Measurements from ENCODE around the gene SEMA3D. TPM values are rescaled to one million over a fixed set of nuclear protein-coding genes. Genes with fewer than 3 reads are reported as not detected.

Gene SEMA3D
- total and polyA plus RNA-seq, 2 donors (not counting 3 experiments of a cell fraction or from before 2014, with no cell fraction given) = 9.9 to 10.3 TPM

- FAIRE-seq = peak; percentile 96
- dilution Hi-C loops (cut with MboI; ENCODE audit: extremely low pct_ligation_motif_present, low sequenced_read_pairs) = no loop called here
- Histone ChIP-seq H3K79me2 (ENCODE audit: control insufficient read depth, insufficient read depth, low read length) (no peaks in the 10 kb centered on the region), H3K4me1 (ENCODE audit: control insufficient read depth, extremely low read depth, insufficient read depth, low read length) (no peaks in the 10 kb centered on the region), H3K9ac (replicated peaks; ENCODE audit: extremely low read depth, insufficient read depth, low read length) (no peak overlapping the region), H3K27ac (ENCODE audit: insufficient read depth, low read depth, low read length) (no peak overlapping the region), H2AFZ (ENCODE audit: low read depth, low read length) (no peak overlapping the region), H3K4me2 (ENCODE audit: insufficient read depth, low read length) (no peak overlapping the region), H3K9me3 (replicated peaks; ENCODE audit: control insufficient read depth, insufficient read depth, low read length) (no peaks in the 10 kb centered on the region), H3K9me1 (replicated peaks; ENCODE audit: control insufficient read depth, extremely low read depth, insufficient read depth, low read length) (no peaks in the 10 kb centered on the region), H3K27me3 (ENCODE audit: control insufficient read depth in 2 of 2, insufficient read depth in 2 of 2, low read length in 2 of 2) (no peaks in the 10 kb centered on the region), H3K36me3 (ENCODE audit: control insufficient read depth in 2 of 2, extremely low read depth in 1 of 2, insufficient read depth in 2 of 2, low read length in 2 of 2) (no peaks in the 10 kb centered on the region), H3K4me3 (replicated peaks in 1 of 3; ENCODE audit: insufficient read depth in 1 of 3, low read depth in 1 of 3, low read length in 3 of 3) (no peak overlapping the region), H4K20me1 (replicated peaks; ENCODE audit: control insufficient read depth, extremely low read depth, insufficient read depth, low read length) (no peaks in the 10 kb centered on the region)
- TF ChIP-seq JUN (IDR thresholded peaks at IDR 0.05; ENCODE audit: borderline replicate concordance, insufficient read depth, insufficient read length, low read depth) = no peak
- peak; percentile 60 to 70 for TF ChIP-seq CTCF (IDR thresholded peaks at IDR 0.05; ENCODE audit: extremely low read depth in 1 of 2, insufficient read depth in 1 of 2, low read depth in 1 of 2, low read length in 2 of 2)
- no TSS peak for BruUV-seq (replicated peaks)
- ChIA-PET POLR2A (no interaction called here), CTCF (interaction anchor here (0.7 to 5.6 kb wide), 50 partner anchors 9 to 1107 kb away, joined by 3 to 154 read pairs (median 4); partner anchors contain the start of gene SEMA3D)
- DNase-seq (ENCODE audit: low read depth, low spot score) = peak; percentile 83
- intact Hi-C loops (cut with micrococcal nuclease) = loop anchor here (1.0 to 5.0 kb wide), 6 partner anchors 96 to 1426 kb away; no protein-coding TSS in a partner anchor
These were observed 145.1 kb downstream of the SEMA3D start for GRCh38 chr7:85041605-85042216.

DNA sequence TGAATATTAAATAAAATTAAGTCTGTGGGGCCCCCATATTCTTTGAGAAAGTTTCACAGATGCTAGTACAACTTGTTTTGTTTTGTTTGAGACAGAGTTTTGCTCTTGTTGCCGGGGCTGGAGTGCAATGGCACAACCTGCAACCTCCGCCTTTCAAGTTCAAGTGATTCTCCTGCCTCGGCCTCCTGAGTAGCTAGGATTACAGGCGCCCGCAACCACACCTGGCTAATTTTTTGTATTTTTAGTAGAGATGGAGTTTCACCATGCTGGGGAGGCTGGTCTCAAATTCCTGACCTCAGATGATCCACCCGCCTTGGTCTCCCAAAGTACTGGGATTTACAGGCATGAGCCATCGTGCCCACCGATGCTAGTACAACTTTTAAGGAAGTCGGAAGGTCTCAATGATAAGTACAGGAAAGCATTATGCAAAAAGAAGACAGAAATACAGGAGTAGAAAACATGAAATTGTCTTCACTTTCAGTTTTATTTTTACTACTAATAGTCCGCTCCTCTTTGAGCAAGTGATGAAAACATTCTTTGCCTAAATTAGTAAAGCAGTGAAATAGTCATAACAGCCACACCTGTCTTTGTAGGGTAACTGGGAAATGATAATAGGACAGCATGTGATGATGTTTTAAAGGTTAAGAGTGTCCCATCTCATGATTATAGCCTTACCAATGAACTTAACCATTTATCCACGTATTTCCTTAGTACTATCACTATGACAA is 147.5 kb downstream of the SEMA3D start:
- no peak overlapping the region for H3K27ac ChIP-seq (ENCODE audit: insufficient read depth, low read depth, low read length)
- H3K4me1 ChIP-seq (ENCODE audit: control insufficient read depth, extremely low read depth, insufficient read depth, low read length) = no peaks in the 10 kb centered on the region
- no peaks in the 10 kb centered on the region for H4K20me1 ChIP-seq (replicated peaks; ENCODE audit: control insufficient read depth, extremely low read depth, insufficient read depth, low read length)
- BruUV-seq (replicated peaks) = no TSS peak
- no peaks in the 10 kb centered on the region for H3K27me3 ChIP-seq (ENCODE audit: control insufficient read depth in 2 of 2, insufficient read depth in 2 of 2, low read length in 2 of 2)
- ChIA-PET CTCF (interaction anchor here (1.0 to 5.6 kb wide), 7 partner anchors 9 to 791 kb away, joined by 3 to 83 read pairs (median 11); partner anchors contain the start of gene SEMA3D), POLR2A (no interaction called here)
- no peak overlapping the region for H3K4me2 ChIP-seq (ENCODE audit: insufficient read depth, low read length)
- TF ChIP-seq GATA2 (IDR thresholded peaks at IDR 0.05; ENCODE audit: insufficient read depth, insufficient read length, low read depth, low read length) = no peak
- no peak for TF ChIP-seq FOS (IDR thresholded peaks at IDR 0.05; ENCODE audit: borderline replicate concordance, insufficient read depth, low read length)
- TF ChIP-seq POLR2A (IDR thresholded peaks at IDR 0.05; ENCODE audit: low read depth, low read length) = no peak
- no peak overlapping the region for H3K4me3 ChIP-seq (replicated peaks in 1 of 3; ENCODE audit: insufficient read depth in 1 of 3, low read depth in 1 of 3, low read length in 3 of 3)
- no peak overlapping the region for H3K9ac ChIP-seq (replicated peaks; ENCODE audit: extremely low read depth, insufficient read depth, low read length)
- intact Hi-C loops (cut with micrococcal nuclease) (loop anchor here (10.0 kb wide), 1 partner anchor 265 kb away; no protein-coding TSS in a partner anchor), dilution Hi-C loops (cut with MboI; ENCODE audit: extremely low pct_ligation_motif_present, low sequenced_read_pairs) (no loop called here)
- H2AFZ ChIP-seq (ENCODE audit: low read depth, low read length) = no peak overlapping the region
- no peaks in the 10 kb centered on the region for H3K9me1 ChIP-seq (replicated peaks; ENCODE audit: control insufficient read depth, extremely low read depth, insufficient read depth, low read length)
- no peak for DNase-seq (ENCODE audit: low read depth, low spot score)
- no peaks in the 10 kb centered on the region for H3K79me2 ChIP-seq (ENCODE audit: control insufficient read depth, insufficient read depth, low read length)
- no peaks in the 10 kb centered on the region for H3K36me3 ChIP-seq (ENCODE audit: control insufficient read depth in 2 of 2, extremely low read depth in 1 of 2, insufficient read depth in 2 of 2, low read length in 2 of 2)
- H3K9me3 ChIP-seq (replicated peaks; ENCODE audit: control insufficient read depth, insufficient read depth, low read length) = no peaks in the 10 kb centered on the region
- FAIRE-seq = no peak

All from endothelial cell of umbilical vein (primary cell).